Endothelial cell of umbilical vein (primary cell): Measurements from ENCODE around the gene G6PC1. TPM values are rescaled to one million over a fixed set of nuclear protein-coding genes. Genes with fewer than 3 reads are reported as not detected.

Source experiments
- polyA plus RNA-seq, 4 experiments: library from polyadenylated mRNA; depleted of rRNA in 3 of 4; stranded (reverse) in 3 of 4; unstranded in 1 of 4; fragments of >200 nt; gene quantifications; 2 replicates each; pipeline versions ENCODE4 v1.2.1 to v1.2.3, GENCODE V29; 2011 to 2012; ENCODE audit warnings: missing spikeins in 1 of 4
- small RNA-seq: library from RNA; depleted of rRNA; stranded (forward); fragments of <200 nt; gene quantifications from one replicate; pipeline ENCODE3, GENCODE V24; 2012; ENCODE audit warnings: low replicate concordance, low read depth; ENCODE audit not compliant: insufficient read depth, insufficient read length
- total RNA-seq: library from RNA; stranded (reverse); gene quantifications from 2 replicates; pipeline ENCODE4 v1.2.3, GENCODE V29; 2021

The G6PC1 gene
- total and polyA plus RNA-seq, 2 donors (not counting 3 experiments of a cell fraction or from before 2014, with no cell fraction given): not detected

Small RNA genes within 50 kb of the gene (small RNA-seq; reads per million reads assigned to genes)
- gene RF00561 (not detected), gene RNU6-287P (not detected)

Other genes starting within 250 kb of the G6PC1 start
- 13.1 and 13.2 TPM in 2 replicates for gene TUBG2, start 241.5 kb upstream of the G6PC1 start, total RNA-seq
- 17.7 and 19.4 TPM in 2 replicates for gene TUBG2, start 241.5 kb upstream of the G6PC1 start, polyA plus RNA-seq
- gene PLEKHH3, start 223.8 kb upstream of the G6PC1 start, total RNA-seq: 11.3 and 13.2 TPM in 2 replicates
- gene PLEKHH3, start 223.8 kb upstream of the G6PC1 start, polyA plus RNA-seq: 5.4 and 6.8 TPM in 2 replicates
- 1.3 TPM in 1 of 2 replicates, not detected in the other for gene CCR10, start 219.0 kb upstream of the G6PC1 start, total RNA-seq
- 1.1 and 1.4 TPM in 2 replicates for gene CCR10, start 219.0 kb upstream of the G6PC1 start, polyA plus RNA-seq
- gene CNTNAP1, start 218.3 kb upstream of the G6PC1 start, total RNA-seq: 3.6 and 44.8 TPM in 2 replicates
- gene CNTNAP1, start 218.3 kb upstream of the G6PC1 start, polyA plus RNA-seq: 26.3 and 27.3 TPM in 2 replicates
- 29.8 and 31.4 TPM in 2 replicates for gene EZH1, start 155.8 kb upstream of the G6PC1 start, total RNA-seq
- gene EZH1, start 155.8 kb upstream of the G6PC1 start, polyA plus RNA-seq: 27.8 and 33.7 TPM in 2 replicates
- gene RAMP2, start 139.6 kb upstream of the G6PC1 start, total RNA-seq: 71.0 and 106 TPM in 2 replicates
- 192 and 262 TPM in 2 replicates for gene RAMP2, start 139.6 kb upstream of the G6PC1 start, polyA plus RNA-seq
- 45.0 and 47.1 TPM in 2 replicates for gene VPS25, start 127.3 kb upstream of the G6PC1 start, total RNA-seq
- gene VPS25, start 127.3 kb upstream of the G6PC1 start, polyA plus RNA-seq: 86.8 and 107 TPM in 2 replicates
- gene WNK4, start 120.2 kb upstream of the G6PC1 start, total RNA-seq: 1.9 TPM in 2 replicates
- gene WNK4, start 120.2 kb upstream of the G6PC1 start, polyA plus RNA-seq: 0.48 and 0.84 TPM in 2 replicates
- gene COA3, start 102.1 kb upstream of the G6PC1 start, total RNA-seq: 56.6 and 57.5 TPM in 2 replicates
- 126 and 139 TPM in 2 replicates for gene COA3, start 102.1 kb upstream of the G6PC1 start, polyA plus RNA-seq
- gene CNTD1, start 101.9 kb upstream of the G6PC1 start, total RNA-seq: not detected in 2 replicates
- gene CNTD1, start 101.9 kb upstream of the G6PC1 start, polyA plus RNA-seq: not detected in 2 replicates
- gene BECN1, start 76.5 kb upstream of the G6PC1 start, total RNA-seq: 92.3 and 93.5 TPM in 2 replicates
- gene BECN1, start 76.5 kb upstream of the G6PC1 start, polyA plus RNA-seq: 51.4 and 63.1 TPM in 2 replicates
- 126 and 133 TPM in 2 replicates for gene PSME3, start 67.4 kb upstream of the G6PC1 start, total RNA-seq
- gene PSME3, start 67.4 kb upstream of the G6PC1 start, polyA plus RNA-seq: 94.7 and 98.4 TPM in 2 replicates
- gene AOC2, start 56.2 kb upstream of the G6PC1 start, total RNA-seq: 1.6 and 1.9 TPM in 2 replicates
- gene AOC2, start 56.2 kb upstream of the G6PC1 start, polyA plus RNA-seq: 0.62 and 0.65 TPM in 2 replicates
- 0.27 and 0.44 TPM in 2 replicates for gene AOC3, start 49.6 kb upstream of the G6PC1 start, total RNA-seq
- 0.11 and 0.19 TPM in 2 replicates for gene AOC3, start 49.6 kb upstream of the G6PC1 start, polyA plus RNA-seq
- gene AARSD1, start 63.7 kb downstream of the G6PC1 start, total RNA-seq: 39.7 and 53.2 TPM in 2 replicates
- 38.3 and 42.8 TPM in 2 replicates for gene AARSD1, start 63.7 kb downstream of the G6PC1 start, polyA plus RNA-seq
- not detected in 2 replicates for gene PTGES3L, start 79.3 kb downstream of the G6PC1 start, total RNA-seq
- gene PTGES3L, start 79.3 kb downstream of the G6PC1 start, polyA plus RNA-seq: 0.23 and 0.45 TPM in 2 replicates
- 11.7 and 12.0 TPM in 2 replicates for gene RUNDC1, start 79.8 kb downstream of the G6PC1 start, total RNA-seq
- gene RUNDC1, start 79.8 kb downstream of the G6PC1 start, polyA plus RNA-seq: 7.3 and 9.2 TPM in 2 replicates
- 1,014 and 1,102 TPM in 2 replicates for gene RPL27, start 97.6 kb downstream of the G6PC1 start, total RNA-seq
- 2,467 and 2,620 TPM in 2 replicates for gene RPL27, start 97.6 kb downstream of the G6PC1 start, polyA plus RNA-seq
- gene IFI35, start 106.0 kb downstream of the G6PC1 start, total RNA-seq: 9.4 and 11.1 TPM in 2 replicates
- gene IFI35, start 106.0 kb downstream of the G6PC1 start, polyA plus RNA-seq: 22.5 and 23.5 TPM in 2 replicates
- gene VAT1, start 121.6 kb downstream of the G6PC1 start, total RNA-seq: 482 and 487 TPM in 2 replicates
- gene VAT1, start 121.6 kb downstream of the G6PC1 start, polyA plus RNA-seq: 339 and 370 TPM in 2 replicates
- 0.53 and 0.97 TPM in 2 replicates for gene RND2, start 124.4 kb downstream of the G6PC1 start, total RNA-seq
- 0.60 and 0.81 TPM in 2 replicates for gene RND2, start 124.4 kb downstream of the G6PC1 start, polyA plus RNA-seq
- 25.7 and 29.0 TPM in 2 replicates for gene BRCA1, start 224.6 kb downstream of the G6PC1 start, total RNA-seq
- 13.5 and 14.3 TPM in 2 replicates for gene BRCA1, start 224.6 kb downstream of the G6PC1 start, polyA plus RNA-seq